ENCODE results near the gene CCDC33.

The CCDC33 gene

GRCh38 chr15:74209997-74210671, 26.0 kb upstream of the CCDC33 start:
- no peak overlapping the region for H3K9ac ChIP-seq (ENCODE audit: low read depth, low read length)
- H3K9me3 ChIP-seq (ENCODE audit: control insufficient read depth, insufficient read depth, low read length) = no peaks in the 10 kb centered on the region
- H3K4me3 ChIP-seq (ENCODE audit: low read depth, low read length) = no peak overlapping the region
- peaks cover 26% of the 10 kb centered on the region for H3K27me3 ChIP-seq (ENCODE audit: control insufficient read depth, insufficient read depth, low read length)
- no peaks in the 10 kb centered on the region for H3K36me3 ChIP-seq (ENCODE audit: control insufficient read depth, insufficient read depth, low read length)
- peaks cover 44% of the 10 kb centered on the region for H3K4me1 ChIP-seq (ENCODE audit: control insufficient read depth, insufficient read depth, low read length)

- H3K4me3 ChIP-seq (ENCODE audit: low read depth, low read length) = no peak overlapping the region
- H3K36me3 ChIP-seq (ENCODE audit: control insufficient read depth, insufficient read depth, low read length) = no peaks in the 10 kb centered on the region
- no peaks in the 10 kb centered on the region for H3K9me3 ChIP-seq (ENCODE audit: control insufficient read depth, insufficient read depth, low read length)
- H3K9ac ChIP-seq (ENCODE audit: low read depth, low read length) = no peak overlapping the region
- H3K4me1 ChIP-seq (ENCODE audit: control insufficient read depth, insufficient read depth, low read length) = peaks cover 45% of the 10 kb centered on the region
- H3K27me3 ChIP-seq (ENCODE audit: control insufficient read depth, insufficient read depth, low read length) = peaks cover 20% of the 10 kb centered on the region
Measured at GRCh38 chr15:74210729-74211128, 25.4 kb upstream of the CCDC33 start.

DNA sequence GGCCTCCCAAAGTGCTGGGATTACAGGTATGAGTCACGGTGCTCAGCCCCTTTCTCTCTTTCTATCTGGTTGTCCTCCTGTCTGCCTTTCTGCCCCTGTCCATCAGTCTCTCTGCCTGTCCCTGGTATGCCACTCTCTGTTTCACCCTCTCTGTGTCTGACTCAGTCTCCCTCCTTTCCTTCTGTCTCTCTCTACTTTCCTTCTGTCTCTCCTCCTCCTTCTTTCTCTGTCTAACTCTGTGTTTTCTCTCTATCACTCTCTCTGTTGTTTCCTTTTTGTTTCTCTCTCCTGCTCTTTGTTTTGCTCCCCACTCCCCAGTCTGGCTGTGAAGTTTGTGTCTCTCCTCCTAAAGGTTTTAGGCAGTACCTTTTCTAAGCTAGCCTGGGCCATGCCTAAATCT, 24.5 kb upstream of the CCDC33 start:
- Histone ChIP-seq H3K4me1 (ENCODE audit: control insufficient read depth, insufficient read depth, low read length) (peaks cover 50% of the 10 kb centered on the region), H3K9ac (ENCODE audit: low read depth, low read length) (no peak overlapping the region), H3K27me3 (ENCODE audit: control insufficient read depth, insufficient read depth, low read length) (peaks cover 22% of the 10 kb centered on the region), H3K4me3 (ENCODE audit: low read depth, low read length) (no peak overlapping the region), H3K36me3 (ENCODE audit: control insufficient read depth, insufficient read depth, low read length) (no peaks in the 10 kb centered on the region), H3K9me3 (ENCODE audit: control insufficient read depth, insufficient read depth, low read length) (no peaks in the 10 kb centered on the region)

DNA sequence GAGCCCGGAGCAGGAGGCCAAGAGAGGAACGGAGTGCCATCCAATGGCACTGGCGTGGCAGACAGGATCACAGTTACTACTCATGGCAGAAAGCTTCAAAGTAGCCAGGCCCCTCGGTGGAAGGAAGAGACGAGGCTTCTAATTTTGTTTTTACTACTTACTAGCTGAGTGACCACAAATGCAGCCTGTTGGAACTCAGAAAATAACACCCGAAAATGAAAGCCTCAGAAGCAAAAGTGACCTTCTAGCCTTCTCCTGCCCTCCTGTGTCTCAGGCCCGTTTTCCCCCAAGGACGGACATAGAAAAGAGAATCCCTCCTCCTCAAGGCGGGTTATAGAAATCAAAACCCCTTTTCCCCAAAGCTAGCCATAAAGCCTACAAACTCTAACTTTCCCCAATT, 23.6 kb upstream of the CCDC33 start:
- peaks cover 24% of the 10 kb centered on the region for H3K27me3 ChIP-seq (ENCODE audit: control insufficient read depth, insufficient read depth, low read length)
- H3K9ac ChIP-seq (ENCODE audit: low read depth, low read length) = no peak overlapping the region
- peaks cover 50% of the 10 kb centered on the region for H3K4me1 ChIP-seq (ENCODE audit: control insufficient read depth, insufficient read depth, low read length)
- H3K36me3 ChIP-seq (ENCODE audit: control insufficient read depth, insufficient read depth, low read length) = no peaks in the 10 kb centered on the region
- no peak overlapping the region for H3K4me3 ChIP-seq (ENCODE audit: low read depth, low read length)
- no peaks in the 10 kb centered on the region for H3K9me3 ChIP-seq (ENCODE audit: control insufficient read depth, insufficient read depth, low read length)

DNA sequence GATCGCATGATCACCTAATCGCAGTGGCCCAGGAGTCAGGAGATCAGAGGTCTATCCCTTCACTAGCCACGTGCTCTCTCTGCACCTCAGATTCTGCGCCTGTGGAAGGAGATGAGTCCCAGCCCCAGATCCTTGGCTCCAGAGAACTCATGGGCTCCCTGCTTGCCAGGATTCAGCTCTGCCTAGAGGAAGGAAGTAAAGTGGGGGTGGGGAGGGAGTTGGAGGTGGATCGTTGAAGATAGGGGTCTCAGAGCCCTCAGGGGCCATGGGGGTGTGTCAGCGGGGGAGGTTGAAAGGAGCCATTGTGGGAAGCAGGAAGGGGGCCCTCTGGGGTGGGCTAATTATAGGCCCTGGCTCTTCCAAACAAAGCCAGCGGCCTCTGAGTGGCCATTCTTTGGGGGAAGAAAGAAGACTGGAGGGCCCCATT, 22.3 kb upstream of the CCDC33 start:
- Histone ChIP-seq H3K9me3 (ENCODE audit: control insufficient read depth, insufficient read depth, low read length) (no peaks in the 10 kb centered on the region), H3K36me3 (ENCODE audit: control insufficient read depth, insufficient read depth, low read length) (no peaks in the 10 kb centered on the region), H3K4me1 (ENCODE audit: control insufficient read depth, insufficient read depth, low read length) (peaks cover 42% of the 10 kb centered on the region), H3K9ac (ENCODE audit: low read depth, low read length) (peak overlapping the region; percentile 26), H3K4me3 (ENCODE audit: low read depth, low read length) (peak overlapping the region; percentile 16), H3K27me3 (ENCODE audit: control insufficient read depth, insufficient read depth, low read length) (peaks cover 29% of the 10 kb centered on the region)

GRCh38 chr15:74214324-74215021, 21.7 kb upstream of the CCDC33 start:
- Histone ChIP-seq H3K27me3 (ENCODE audit: control insufficient read depth, insufficient read depth, low read length) (peaks cover 35% of the 10 kb centered on the region), H3K36me3 (ENCODE audit: control insufficient read depth, insufficient read depth, low read length) (no peaks in the 10 kb centered on the region), H3K9me3 (ENCODE audit: control insufficient read depth, insufficient read depth, low read length) (no peaks in the 10 kb centered on the region), H3K9ac (ENCODE audit: low read depth, low read length) (no peak overlapping the region), H3K4me1 (ENCODE audit: control insufficient read depth, insufficient read depth, low read length) (peaks cover 36% of the 10 kb centered on the region), H3K4me3 (ENCODE audit: low read depth, low read length) (peak overlapping the region; percentile 33)

- H3K4me3 ChIP-seq (ENCODE audit: low read depth, low read length) = no peak overlapping the region
- no peak overlapping the region for H3K9ac ChIP-seq (ENCODE audit: low read depth, low read length)
- H3K4me1 ChIP-seq (ENCODE audit: control insufficient read depth, insufficient read depth, low read length) = peaks cover 38% of the 10 kb centered on the region
- no peaks in the 10 kb centered on the region for H3K36me3 ChIP-seq (ENCODE audit: control insufficient read depth, insufficient read depth, low read length)
- peaks cover 50% of the 10 kb centered on the region for H3K27me3 ChIP-seq (ENCODE audit: control insufficient read depth, insufficient read depth, low read length)
- no peaks in the 10 kb centered on the region for H3K9me3 ChIP-seq (ENCODE audit: control insufficient read depth, insufficient read depth, low read length)
Measured at GRCh38 chr15:74215958-74216357, 20.2 kb upstream of the CCDC33 start.

- Histone ChIP-seq H3K27me3 (ENCODE audit: control insufficient read depth, insufficient read depth, low read length) (peaks cover 60% of the 10 kb centered on the region), H3K4me3 (ENCODE audit: low read depth, low read length) (no peak overlapping the region), H3K36me3 (ENCODE audit: control insufficient read depth, insufficient read depth, low read length) (no peaks in the 10 kb centered on the region), H3K4me1 (ENCODE audit: control insufficient read depth, insufficient read depth, low read length) (peaks cover 40% of the 10 kb centered on the region), H3K9me3 (ENCODE audit: control insufficient read depth, insufficient read depth, low read length) (no peaks in the 10 kb centered on the region), H3K9ac (ENCODE audit: low read depth, low read length) (no peak overlapping the region)
Measured at GRCh38 chr15:74216949-74217348, 19.2 kb upstream of the CCDC33 start.

DNA sequence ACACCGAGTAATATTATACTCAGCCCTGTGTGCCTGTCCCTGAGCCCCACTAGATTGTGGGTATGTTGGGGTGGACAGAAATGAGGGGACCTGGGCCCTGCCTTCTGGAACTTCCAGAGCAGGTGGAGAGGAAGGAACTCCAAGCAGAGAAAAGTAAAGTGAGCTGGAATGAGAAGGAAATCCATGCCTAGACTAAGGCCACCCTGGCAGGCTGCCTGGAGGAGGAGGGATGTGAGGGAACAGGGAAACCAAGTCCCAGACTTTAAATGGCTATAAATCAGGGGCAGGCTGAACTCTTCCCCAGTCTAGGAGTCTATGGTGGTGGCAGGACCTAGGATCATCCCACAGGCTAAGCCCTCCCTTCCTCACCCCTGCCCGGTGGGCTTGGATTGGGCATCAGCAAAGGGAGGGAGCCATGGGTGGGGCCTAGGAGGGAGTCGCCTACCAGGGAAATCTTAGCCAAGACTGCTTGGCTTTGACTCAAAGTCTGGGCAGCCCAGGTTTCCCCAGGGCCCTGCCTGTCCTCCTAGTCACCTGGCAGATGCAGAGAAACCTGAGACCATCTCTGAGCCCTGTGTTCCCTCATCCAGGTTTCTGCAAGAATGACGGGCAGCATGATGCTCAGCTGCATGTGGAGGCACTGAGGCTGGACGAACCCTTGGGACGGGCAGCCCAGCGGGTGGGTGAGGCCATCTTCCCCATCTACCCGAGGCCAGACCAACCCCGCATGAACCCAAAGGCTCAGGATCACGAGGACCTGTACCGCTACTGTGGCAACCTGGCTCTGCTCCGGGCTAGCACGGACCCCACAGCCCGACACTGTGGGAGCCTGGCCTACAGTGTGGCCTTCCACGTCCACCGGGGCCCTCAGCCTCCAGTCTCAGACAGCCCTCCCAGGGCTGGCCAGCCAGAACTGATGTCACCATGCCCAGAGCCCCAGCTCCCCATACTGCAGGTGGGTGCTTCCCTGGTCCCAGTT, 17.9 kb upstream of the CCDC33 start:
- H3K36me3 ChIP-seq (ENCODE audit: control insufficient read depth, insufficient read depth, low read length) = no peaks in the 10 kb centered on the region
- H3K27me3 ChIP-seq (ENCODE audit: control insufficient read depth, insufficient read depth, low read length) = peaks cover 70% of the 10 kb centered on the region
- peaks cover 41% of the 10 kb centered on the region for H3K4me1 ChIP-seq (ENCODE audit: control insufficient read depth, insufficient read depth, low read length)
- no peak overlapping the region for H3K9ac ChIP-seq (ENCODE audit: low read depth, low read length)
- H3K4me3 ChIP-seq (ENCODE audit: low read depth, low read length) = no peak overlapping the region
- H3K9me3 ChIP-seq (ENCODE audit: control insufficient read depth, insufficient read depth, low read length) = no peaks in the 10 kb centered on the region

- peaks cover 28% of the 10 kb centered on the region for H3K4me1 ChIP-seq (ENCODE audit: control insufficient read depth, insufficient read depth, low read length)
- H3K36me3 ChIP-seq (ENCODE audit: control insufficient read depth, insufficient read depth, low read length) = no peaks in the 10 kb centered on the region
- H3K9ac ChIP-seq (ENCODE audit: low read depth, low read length) = no peak overlapping the region
- no peaks in the 10 kb centered on the region for H3K9me3 ChIP-seq (ENCODE audit: control insufficient read depth, insufficient read depth, low read length)
- H3K27me3 ChIP-seq (ENCODE audit: control insufficient read depth, insufficient read depth, low read length) = peaks cover 90% of the 10 kb centered on the region
- H3K4me3 ChIP-seq (ENCODE audit: low read depth, low read length) = no peak overlapping the region
Measured at GRCh38 chr15:74220475-74221248, 15.5 kb upstream of the CCDC33 start.

Measured in iPS-15b (cell line).